Measurements from ENCODE around the gene COL17A1.
A peak's percentile ranks its signal among the peaks of the same experiment; 100 is the strongest.

Gene COL17A1

GRCh38 chr10:104032144-104032775 lies 53.4 kb downstream of the COL17A1 start:
- ATAC-seq = no peak

GRCh38 chr10:104031631-104032030 lies 54.0 kb downstream of the COL17A1 start:
- ATAC-seq = no peak

- no peak for ATAC-seq
These were observed 56.2 kb downstream of the COL17A1 start for GRCh38 chr10:104029521-104029860.

- no peak for ATAC-seq
These were observed 56.7 kb downstream of the COL17A1 start for GRCh38 chr10:104028823-104029520.

- ATAC-seq = peak; percentile 68 to 79
These were observed 57.5 kb downstream of the COL17A1 start for GRCh38 chr10:104028146-104028545.

GRCh38 chr10:104026762-104027161 lies 58.9 kb downstream of the COL17A1 start:
- ATAC-seq = no peak

GRCh38 chr10:104025524-104025923 lies 60.2 kb downstream of the COL17A1 start:
- no peak for ATAC-seq

- ATAC-seq = no peak
These were observed 63.7 kb downstream of the COL17A1 start for GRCh38 chr10:104022026-104022425.

GRCh38 chr10:104021246-104021645 lies 64.4 kb downstream of the COL17A1 start:
- ATAC-seq = no peak

GRCh38 chr10:104020020-104020419 lies 65.7 kb downstream of the COL17A1 start:
- ATAC-seq = peak in 1 of 2 donors; percentile 15

- ATAC-seq = no peak
These were observed 67.2 kb downstream of the COL17A1 start for GRCh38 chr10:104018471-104018870.

GRCh38 chr10:104016661-104017060 lies 69.0 kb downstream of the COL17A1 start:
- ATAC-seq = no peak

- ATAC-seq = no peak
These were observed 71.5 kb downstream of the COL17A1 start for GRCh38 chr10:104014176-104014575.

- no peak for ATAC-seq
These were observed 72.2 kb downstream of the COL17A1 start for GRCh38 chr10:104013489-104013888.

- no peak for ATAC-seq
These were observed 73.8 kb downstream of the COL17A1 start for GRCh38 chr10:104011904-104012303.

GRCh38 chr10:104005172-104005863 lies 80.4 kb downstream of the COL17A1 start:
- ATAC-seq = peak; percentile 70

- ATAC-seq = no peak
These were observed 82.8 kb downstream of the COL17A1 start for GRCh38 chr10:104002911-104003310.

GRCh38 chr10:103998805-103999204 lies 86.9 kb downstream of the COL17A1 start:
- ATAC-seq = no peak

GRCh38 chr10:103995134-103995533 lies 90.5 kb downstream of the COL17A1 start:
- ATAC-seq = no peak

- ATAC-seq = no peak
These were observed 94.1 kb downstream of the COL17A1 start for GRCh38 chr10:103991393-103992128.

GRCh38 chr10:103990531-103990930 lies 95.1 kb downstream of the COL17A1 start:
- no peak for ATAC-seq

- ATAC-seq = no peak
These were observed 95.6 kb downstream of the COL17A1 start for GRCh38 chr10:103990121-103990520.

- ATAC-seq = peak; percentile 21 to 61
These were observed 99.3 kb downstream of the COL17A1 start for GRCh38 chr10:103986360-103986759.

Measured in activated CD4-positive, CD25-positive, alpha-beta regulatory T cell treated with anti-CD3 and anti-CD28 coated beads, Interleukin-2, amount 50 U/mL, for 24 hours (primary cell).